SW480 (cell line): Measurements from ENCODE around the gene C16orf89.
"Not testable (repeated sequence)": the region's sequence is repeated elsewhere in the genome, so short reads cannot be mapped to it uniquely, and the experiment has no call there.

Experiments used
- DNase-seq: peaks from one replicate; pipeline ENCODE4 v3.0.0-alpha.2; 2016; ENCODE audit warnings: low spot score

Gene C16orf89

DNA sequence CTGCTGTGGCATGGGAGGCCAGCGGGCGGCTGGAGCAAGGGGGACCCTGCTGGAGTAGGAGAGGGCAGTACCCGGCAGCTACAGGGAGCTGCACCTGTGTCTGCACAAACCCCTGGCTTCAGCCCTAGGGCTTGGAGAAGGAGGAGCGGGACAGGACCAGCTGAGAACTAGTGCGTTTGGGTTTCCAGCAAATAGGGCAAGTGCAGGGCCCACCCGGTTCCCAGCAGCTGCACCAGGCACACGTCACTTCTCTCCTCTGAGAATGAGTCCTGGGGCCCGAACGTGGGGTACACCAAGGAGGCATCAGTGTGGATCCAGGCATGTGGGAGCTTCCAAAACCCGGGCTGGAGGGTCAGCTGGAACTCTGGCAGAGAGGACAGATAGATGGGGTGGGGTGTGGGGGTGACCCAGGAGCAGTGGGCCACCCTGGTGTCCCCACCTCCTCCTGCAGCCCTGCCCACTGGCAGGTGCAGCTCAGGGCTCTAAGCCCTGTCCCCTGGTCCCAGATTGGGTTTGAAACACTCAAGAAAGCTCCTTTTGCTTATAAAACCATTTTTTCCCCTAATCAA lies 5.6 kb downstream of the C16orf89 start:
- no peak for DNase-seq

- no peak for DNase-seq
These were observed 6.2 kb downstream of the C16orf89 start for GRCh38 chr16:5059386-5060072.

- DNase-seq = no peak
These were observed 7.3 kb downstream of the C16orf89 start for GRCh38 chr16:5058476-5058875.

DNA sequence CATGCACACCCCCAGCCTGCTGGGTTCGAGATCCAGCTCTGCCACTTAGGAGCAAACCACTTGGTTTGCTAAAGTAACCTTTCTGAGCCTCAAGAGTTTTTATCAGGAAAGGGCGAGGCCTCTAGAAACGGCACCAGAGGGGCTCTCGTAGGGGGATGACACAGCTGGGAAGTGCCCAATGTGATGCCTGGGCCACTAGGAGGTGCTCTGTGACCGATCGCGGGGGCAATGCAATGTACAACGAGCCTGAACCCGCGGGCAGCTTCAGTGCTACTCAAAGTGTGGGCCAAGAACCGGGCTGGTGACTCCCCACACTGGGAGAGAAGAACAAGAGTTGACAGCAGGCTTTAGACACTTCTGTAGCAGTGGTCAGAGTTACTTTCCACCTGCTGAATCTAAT lies 9.4 kb downstream of the C16orf89 start:
- no peak for DNase-seq

GRCh38 chr16:5054876-5055865 lies 10.6 kb downstream of the C16orf89 start:
- DNase-seq = no peak

- no peak for DNase-seq
These were observed 18.8 kb downstream of the C16orf89 start for GRCh38 chr16:5046914-5047313.

DNA sequence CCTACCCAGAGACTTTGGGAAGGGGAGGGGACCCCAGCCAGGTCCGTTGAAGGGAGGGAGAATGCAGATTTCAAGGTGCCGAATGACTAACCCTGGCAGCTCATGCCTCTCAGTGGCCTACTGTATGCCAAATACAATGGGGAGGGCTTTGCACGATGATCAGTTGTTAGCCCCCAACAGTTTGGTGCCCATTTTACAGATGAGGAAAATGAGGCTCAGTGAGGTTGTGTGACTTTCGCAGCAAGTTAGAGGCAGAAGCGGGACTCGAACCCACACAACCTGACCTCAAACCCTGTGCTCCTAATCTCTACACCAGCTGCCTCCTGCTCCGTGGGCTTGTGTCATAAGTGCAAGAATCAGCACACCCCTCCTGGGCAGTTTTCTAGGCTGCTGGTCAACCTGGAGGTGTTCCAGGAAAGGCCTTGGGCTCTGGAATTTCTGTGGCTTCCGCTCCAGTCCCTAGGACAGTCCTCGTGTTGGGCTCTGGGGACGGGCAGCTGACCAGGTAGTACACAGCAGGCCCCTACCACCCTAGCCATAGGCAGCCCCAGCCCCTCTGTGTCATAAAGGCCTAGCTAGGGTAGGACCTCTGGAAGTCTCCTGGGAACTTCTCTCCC lies 20.1 kb downstream of the C16orf89 start:
- no peak for DNase-seq

DNA sequence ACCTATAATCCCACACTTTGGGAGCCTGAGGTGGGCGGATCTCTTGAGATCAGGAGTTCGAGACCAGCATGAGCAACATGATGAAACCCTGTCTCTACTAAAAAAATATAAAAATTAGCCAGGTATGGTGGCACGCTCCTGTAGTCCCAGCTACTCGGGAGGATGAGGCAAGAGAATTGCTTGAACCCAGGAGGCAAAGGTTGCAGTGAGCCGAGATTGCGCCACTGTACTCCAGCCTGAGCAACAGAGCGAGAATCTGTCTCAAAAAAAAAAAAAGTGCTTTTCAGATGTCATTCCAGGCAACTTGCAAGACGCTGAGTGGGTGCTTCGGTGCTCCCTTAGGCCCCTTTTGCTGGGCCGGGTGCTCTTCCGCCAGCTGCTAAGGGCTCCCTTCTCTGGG lies 21.2 kb downstream of the C16orf89 start:
- DNase-seq = not testable (repeated sequence)

GRCh38 chr16:5044011-5044540 lies 21.7 kb downstream of the C16orf89 start:
- DNase-seq = no peak

DNA sequence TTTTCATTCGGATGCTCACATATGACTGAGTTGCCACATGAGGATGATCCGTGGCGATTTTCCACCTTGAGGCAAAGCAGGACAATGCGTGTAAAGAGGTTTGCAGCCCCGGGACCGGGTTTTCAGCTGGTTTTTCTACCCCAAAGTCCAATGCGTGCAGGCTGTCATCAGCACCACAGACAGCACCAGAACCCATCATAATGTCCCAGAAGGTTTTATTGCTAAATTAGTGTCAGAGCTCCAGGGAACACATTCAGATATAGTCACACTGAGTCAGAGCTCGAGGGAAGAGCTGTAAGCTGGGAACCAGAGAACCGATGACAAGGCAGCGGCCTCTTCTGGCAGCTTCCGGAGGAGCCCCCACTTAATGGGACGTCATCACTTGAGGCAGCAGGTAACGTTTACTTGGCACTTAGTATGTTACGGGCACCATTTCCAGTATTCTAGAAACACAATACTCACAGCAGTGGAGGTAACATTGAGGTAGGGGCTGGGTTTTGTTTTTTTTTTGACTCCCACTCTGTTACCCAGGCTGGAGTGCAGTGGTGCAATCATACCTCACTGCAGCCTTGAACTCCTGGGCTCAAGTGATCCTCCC lies 23.1 kb downstream of the C16orf89 start:
- no peak for DNase-seq

GRCh38 chr16:5041600-5042133 lies 24.1 kb downstream of the C16orf89 start:
- peak; percentile 65 for DNase-seq

GRCh38 chr16:5040451-5040850 lies 25.3 kb downstream of the C16orf89 start:
- no peak for DNase-seq

GRCh38 chr16:5036228-5037156 lies 29.3 kb downstream of the C16orf89 start:
- no peak for DNase-seq

DNA sequence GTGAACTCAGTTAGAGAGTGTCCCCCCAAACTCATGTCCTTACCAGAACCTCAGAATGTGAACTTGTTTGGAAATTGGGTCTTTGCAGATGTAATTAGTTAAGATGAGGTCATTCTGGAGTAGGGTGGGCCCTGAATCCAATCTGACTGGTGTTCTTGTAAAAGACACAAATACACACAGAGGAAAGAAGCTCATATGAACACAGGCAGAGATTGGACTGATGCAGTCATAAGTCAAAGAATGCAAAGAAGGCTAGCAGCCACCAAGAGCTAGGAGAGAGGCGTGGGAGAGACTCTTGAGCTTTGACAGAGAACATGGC lies 29.9 kb downstream of the C16orf89 start:
- DNase-seq = no peak

GRCh38 chr16:5034167-5034523 lies 31.6 kb downstream of the C16orf89 start:
- DNase-seq = no peak

- peak; percentile 80 for DNase-seq
These were observed 32.2 kb downstream of the C16orf89 start, which contains the start of gene NAGPA for GRCh38 chr16:5033256-5034166. TSS of gene NAGPA (minus strand) at chr16:5033935. CDS start at chr16:5033914, 21 bp downstream.

GRCh38 chr16:5032748-5033167 lies 33.0 kb downstream of the C16orf89 start:
- DNase-seq = no peak

GRCh38 chr16:5031601-5032000 lies 34.2 kb downstream of the C16orf89 start:
- DNase-seq = no peak

DNA sequence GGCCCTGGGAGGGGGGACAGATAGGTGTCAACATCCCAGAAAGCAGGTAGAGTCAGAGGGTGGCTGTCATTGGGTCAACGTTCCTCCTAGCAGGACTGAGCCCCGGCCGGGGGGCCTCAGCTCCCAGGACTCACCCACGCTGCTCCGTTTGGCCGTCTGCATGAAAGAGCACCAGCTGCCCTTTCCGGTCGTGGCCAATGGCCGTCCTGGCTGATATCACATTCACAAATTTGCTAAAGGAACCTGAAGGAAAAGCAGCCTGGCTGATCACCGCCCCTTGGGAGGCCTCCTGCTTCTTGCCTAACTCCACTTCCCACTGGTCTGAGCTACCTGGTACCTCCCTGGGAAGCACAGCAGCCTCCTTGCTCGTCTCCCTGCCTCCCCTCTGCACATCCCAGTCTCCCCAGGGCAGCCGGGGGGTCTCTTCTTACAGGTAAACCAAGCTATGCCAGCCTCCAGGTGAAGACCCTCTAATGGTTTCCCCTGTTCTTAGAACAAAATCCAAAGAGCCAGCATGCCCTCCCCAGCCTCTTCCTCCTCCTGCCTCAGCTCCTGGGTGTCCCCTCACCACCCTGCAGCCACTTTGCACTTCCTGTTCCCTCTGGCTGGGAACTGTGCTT lies 35.4 kb downstream of the C16orf89 start:
- no peak for DNase-seq
